GM20000 (cell line): Measurements from ENCODE around the gene DSTYK.
"Not testable (repeated sequence)": the region's sequence is repeated elsewhere in the genome, so short reads cannot be mapped to it uniquely, and the experiment has no call there.

ENCODE experiments used
- DNase-seq: peaks from one replicate; pipeline ENCODE4 v3.0.0; 2012; ENCODE audit warnings: low spot score
- CTCF ChIP-seq: IDR thresholded peaks from 2 replicates; pipeline ENCODE4 v1.5.1; 2012; ENCODE audit warnings: mild to moderate bottlenecking, control low read depth; ENCODE audit errors: extremely low read depth, missing control alignments

DSTYK gene

DNA sequence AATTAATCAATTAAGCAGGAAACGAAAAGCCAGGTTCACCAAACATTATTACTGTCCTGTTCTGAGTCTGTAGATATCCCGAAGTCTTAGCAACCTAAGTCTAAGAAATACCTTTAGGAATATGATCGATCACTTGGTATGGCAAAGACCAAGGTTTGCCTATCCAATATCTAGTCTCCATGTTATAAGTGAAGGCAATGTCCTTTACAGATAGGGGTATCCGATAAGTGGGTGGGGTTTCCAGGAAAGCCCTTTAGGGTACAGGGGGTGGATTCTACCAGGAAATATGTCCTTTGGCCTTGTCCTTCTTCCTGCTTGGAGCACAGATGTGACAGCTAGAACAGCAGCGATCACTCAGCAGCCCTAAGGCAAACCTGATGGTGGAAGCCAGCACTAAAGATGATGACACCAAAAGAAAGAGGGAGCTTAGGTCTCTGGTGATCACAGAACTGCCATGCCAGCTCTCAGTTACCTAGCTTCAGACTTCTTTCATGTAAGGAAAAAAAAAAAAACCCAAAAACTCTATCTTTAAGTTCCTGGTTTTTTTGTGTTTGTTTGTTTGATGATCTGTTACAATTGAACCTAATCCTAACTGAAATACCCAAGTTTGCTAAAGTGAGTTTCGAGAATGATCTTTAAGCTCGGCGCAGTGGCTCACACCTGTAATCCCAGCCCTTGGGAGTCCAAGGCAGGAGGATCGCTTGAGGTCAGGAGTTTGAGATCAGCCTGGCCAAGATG is 40.8 kb downstream of the DSTYK start:
- TF ChIP-seq CTCF, result no peak
- no peak for DNase-seq

- no peak for DNase-seq
- TF ChIP-seq CTCF, result no peak
Measured at GRCh38 chr1:205169248-205169647, 42.3 kb downstream of the DSTYK start.

- no peak for DNase-seq
- TF ChIP-seq CTCF, result no peak
Measured at GRCh38 chr1:205168291-205168690, 43.2 kb downstream of the DSTYK start.

GRCh38 chr1:205162301-205162700 is 49.2 kb downstream of the DSTYK start:
- no peak for TF ChIP-seq CTCF
- no peak for DNase-seq

DNA sequence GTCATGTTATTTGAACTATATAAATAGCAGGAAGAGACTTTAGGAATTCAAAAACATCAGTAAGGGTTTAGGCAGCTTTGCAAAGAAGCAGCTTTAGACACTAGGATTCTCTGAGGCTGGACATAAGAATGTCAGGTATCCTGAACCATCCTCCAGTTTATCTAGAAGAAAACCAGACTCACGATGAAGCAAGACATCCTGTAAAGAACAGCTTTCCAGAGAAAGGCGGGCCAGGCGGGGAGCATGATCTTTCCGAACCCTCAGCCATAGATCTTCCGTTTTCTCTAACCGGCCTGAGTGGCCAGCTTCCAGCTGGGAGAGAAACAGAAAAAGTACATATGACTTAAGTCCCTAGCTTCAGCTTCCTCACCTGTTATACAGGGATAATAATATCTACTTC is 50.4 kb downstream of the DSTYK start:
- DNase-seq, result no peak
- no peak for TF ChIP-seq CTCF

DNA sequence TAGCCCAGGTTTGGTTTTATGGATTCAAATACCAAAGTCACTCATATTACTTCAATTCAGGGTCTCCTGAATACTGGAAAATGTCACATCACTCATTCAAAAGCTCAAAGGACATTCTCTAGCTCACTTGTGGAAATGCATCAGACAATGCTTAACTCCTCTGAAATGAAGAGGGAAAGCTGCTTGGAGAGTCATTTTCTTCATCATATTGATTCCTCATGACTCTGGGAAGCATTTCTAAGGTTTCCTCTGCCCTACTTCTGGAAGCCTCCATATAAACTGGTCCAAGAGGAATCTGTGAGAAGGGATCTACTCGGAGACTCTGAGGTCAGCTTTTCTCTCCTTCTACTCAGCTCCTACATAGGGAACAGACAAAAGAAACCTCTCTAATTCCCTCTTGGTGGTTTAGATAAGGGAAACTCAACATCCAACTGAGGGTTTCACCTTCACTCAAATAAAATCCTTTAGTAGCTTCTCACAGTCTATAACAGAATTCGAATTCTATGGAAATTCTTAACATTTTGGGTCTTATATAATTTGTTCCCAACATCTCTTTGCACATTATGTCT is 53.4 kb downstream of the DSTYK start:
- DNase-seq, result no peak
- no peak for TF ChIP-seq CTCF

DNA sequence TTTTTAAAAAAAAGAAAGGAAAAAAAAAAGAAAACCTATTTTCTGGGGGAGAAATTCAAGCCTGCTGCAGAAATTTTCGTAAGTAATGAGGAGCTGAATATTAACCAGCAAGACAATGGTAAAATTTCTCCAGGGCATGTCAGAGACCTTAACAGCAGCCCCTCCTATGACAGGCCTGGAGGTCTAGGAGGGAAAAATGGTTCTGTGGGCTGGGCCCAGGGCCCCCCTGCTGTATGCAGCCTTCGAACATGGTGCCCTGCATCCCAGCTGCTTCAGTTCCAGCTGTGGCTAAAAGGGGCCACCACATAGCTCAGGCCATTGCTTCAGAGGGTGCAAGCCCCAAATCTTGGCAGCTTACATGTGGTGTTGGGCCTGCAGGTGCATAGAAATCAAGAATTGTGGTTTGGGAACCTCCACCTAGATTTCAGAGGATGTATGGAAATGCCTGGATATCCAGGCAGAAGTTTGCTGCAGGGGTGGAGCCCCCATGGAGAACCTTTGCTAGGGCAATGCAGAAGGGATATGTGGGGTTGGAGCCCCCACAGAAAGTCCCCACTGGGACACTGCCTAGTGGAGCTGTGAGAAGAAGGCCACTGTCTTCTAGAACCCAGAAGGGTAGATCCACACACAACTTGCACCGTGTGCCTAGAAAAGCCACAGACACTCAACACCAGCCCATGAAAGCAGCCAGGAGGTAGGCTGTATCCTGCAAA is 55.7 kb downstream of the DSTYK start:
- DNase-seq, result not testable (repeated sequence)

DNA sequence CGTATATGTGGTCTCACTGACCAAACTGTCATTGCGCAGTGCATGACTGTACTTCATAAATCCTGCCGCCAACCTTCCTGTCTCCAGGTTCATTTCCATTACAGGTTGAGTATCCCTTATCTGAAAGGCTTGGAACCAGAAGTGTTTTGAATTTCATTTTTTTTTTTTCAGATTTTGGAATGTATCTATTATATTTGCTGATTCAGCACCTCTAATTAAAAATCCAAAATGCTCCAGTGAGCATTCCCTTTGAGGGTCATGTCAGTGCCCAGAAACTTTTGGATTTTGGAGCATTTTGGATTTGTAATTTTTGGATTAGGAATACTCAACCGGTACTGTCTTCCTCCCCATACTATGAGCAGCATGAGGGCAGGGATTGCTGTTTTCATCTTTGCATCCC is 59.0 kb downstream of the DSTYK start:
- DNase-seq, result no peak

More for the DNA sequence above, 59.0 kb downstream of the DSTYK start:
- no peak for TF ChIP-seq CTCF
